Chondrocyte (in vitro differentiated cells): Measurements from ENCODE around the gene UBXN11. TPM values are rescaled to one million over a fixed set of nuclear protein-coding genes. Genes with fewer than 3 reads are reported as not detected.

Experiments used
- DNase-seq: peaks from one replicate; pipeline ENCODE4 v3.0.0; 2021; ENCODE audit warnings: mixed read lengths, low spot score
- H3K27ac Mint-ChIP-seq: one replicate; pipeline ENCODE4 v1.8.0; 2021; ENCODE audit warnings: mild to moderate bottlenecking, moderate library complexity, mixed read lengths; ENCODE audit not compliant: unreplicated experiment
- H3K27me3 Mint-ChIP-seq: 2 replicates; pipeline ENCODE4 v1.8.0; 2021; ENCODE audit warnings: low read depth, mixed read lengths
- H3K36me3 Mint-ChIP-seq: 2 replicates; pipeline ENCODE4 v1.8.0; 2021; ENCODE audit warnings: low read depth, mixed read lengths
- H3K4me1 Mint-ChIP-seq: 2 replicates; pipeline ENCODE4 v1.8.0; 2021; ENCODE audit warnings: low read depth, mild to moderate bottlenecking, mixed read lengths
- H3K4me3 Mint-ChIP-seq: one replicate; pipeline ENCODE4 v1.8.0; 2021; ENCODE audit warnings: mild to moderate bottlenecking, moderate library complexity, mixed read lengths; ENCODE audit not compliant: unreplicated experiment
- H3K9me3 Mint-ChIP-seq: 2 replicates; pipeline ENCODE4 v1.8.0; 2021; ENCODE audit warnings: low read depth, mixed read lengths
- total RNA-seq: library from RNA; stranded (reverse); gene quantifications from 3 replicates; pipeline ENCODE4 v1.2.1, GENCODE V29; 2021
- TF ChIP-seq, protein P1 (sequence below): fragments of 200-600 bp; sonication (generic); IDR thresholded peaks from 2 replicates; pipeline ENCODE4 v1.5.0; 2021; ENCODE audit warnings: antibody characterized with exemption, mild to moderate bottlenecking, moderate library complexity

The UBXN11 gene
- total RNA-seq, 1 donor from 2014 or later: 8.7 TPM

DNA sequence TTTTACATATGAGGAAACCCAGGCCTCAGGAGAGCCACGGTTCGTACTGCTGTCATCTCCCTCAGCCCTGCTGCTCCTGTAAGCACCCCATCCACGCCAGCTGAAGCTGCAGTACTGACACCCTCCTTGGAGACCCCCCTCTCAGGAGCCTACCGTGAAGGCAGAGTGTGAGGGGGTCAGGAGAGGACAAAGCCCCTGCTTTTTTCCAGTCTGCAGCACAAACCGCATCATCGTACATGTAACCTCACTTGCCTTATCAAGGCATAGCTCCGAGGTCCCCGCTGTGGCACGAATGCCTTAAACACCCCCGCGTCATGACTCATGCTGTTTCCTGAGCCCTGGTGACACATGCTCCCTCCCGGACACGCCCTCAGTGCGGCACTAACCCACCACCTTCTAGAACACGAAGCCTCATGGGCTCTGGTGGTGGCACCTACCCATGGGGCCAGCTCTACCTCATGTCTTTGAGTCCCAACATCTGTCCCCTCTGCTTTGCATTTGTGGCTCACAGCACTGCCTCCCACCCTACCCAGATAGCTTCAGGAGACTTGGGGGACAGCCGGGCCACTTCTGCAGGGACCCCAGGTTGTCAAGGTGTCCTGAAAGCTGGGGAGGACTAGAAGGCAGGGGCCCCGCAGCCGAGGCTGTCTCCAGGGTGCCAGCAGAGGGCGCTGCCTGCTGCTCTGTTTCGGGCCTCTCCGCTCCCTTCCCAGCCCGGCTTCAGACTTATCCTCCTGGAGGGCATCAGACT is 21.7 kb downstream of the UBXN11 start:
- Mint-ChIP-seq H3K27me3 (no peaks in the 10 kb centered on the region), H3K9me3 (no peaks in the 10 kb centered on the region), H3K27ac (peak overlapping the region; percentile 97), H3K36me3 (peaks cover 5% of the 10 kb centered on the region), H3K4me1 (peaks cover 56% of the 10 kb centered on the region), H3K4me3 (no peak overlapping the region)
- DNase-seq: no peak
- TF ChIP-seq, protein P1, sequence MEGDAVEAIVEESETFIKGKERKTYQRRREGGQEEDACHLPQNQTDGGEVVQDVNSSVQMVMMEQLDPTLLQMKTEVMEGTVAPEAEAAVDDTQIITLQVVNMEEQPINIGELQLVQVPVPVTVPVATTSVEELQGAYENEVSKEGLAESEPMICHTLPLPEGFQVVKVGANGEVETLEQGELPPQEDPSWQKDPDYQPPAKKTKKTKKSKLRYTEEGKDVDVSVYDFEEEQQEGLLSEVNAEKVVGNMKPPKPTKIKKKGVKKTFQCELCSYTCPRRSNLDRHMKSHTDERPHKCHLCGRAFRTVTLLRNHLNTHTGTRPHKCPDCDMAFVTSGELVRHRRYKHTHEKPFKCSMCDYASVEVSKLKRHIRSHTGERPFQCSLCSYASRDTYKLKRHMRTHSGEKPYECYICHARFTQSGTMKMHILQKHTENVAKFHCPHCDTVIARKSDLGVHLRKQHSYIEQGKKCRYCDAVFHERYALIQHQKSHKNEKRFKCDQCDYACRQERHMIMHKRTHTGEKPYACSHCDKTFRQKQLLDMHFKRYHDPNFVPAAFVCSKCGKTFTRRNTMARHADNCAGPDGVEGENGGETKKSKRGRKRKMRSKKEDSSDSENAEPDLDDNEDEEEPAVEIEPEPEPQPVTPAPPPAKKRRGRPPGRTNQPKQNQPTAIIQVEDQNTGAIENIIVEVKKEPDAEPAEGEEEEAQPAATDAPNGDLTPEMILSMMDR: peak; percentile 82

DNA sequence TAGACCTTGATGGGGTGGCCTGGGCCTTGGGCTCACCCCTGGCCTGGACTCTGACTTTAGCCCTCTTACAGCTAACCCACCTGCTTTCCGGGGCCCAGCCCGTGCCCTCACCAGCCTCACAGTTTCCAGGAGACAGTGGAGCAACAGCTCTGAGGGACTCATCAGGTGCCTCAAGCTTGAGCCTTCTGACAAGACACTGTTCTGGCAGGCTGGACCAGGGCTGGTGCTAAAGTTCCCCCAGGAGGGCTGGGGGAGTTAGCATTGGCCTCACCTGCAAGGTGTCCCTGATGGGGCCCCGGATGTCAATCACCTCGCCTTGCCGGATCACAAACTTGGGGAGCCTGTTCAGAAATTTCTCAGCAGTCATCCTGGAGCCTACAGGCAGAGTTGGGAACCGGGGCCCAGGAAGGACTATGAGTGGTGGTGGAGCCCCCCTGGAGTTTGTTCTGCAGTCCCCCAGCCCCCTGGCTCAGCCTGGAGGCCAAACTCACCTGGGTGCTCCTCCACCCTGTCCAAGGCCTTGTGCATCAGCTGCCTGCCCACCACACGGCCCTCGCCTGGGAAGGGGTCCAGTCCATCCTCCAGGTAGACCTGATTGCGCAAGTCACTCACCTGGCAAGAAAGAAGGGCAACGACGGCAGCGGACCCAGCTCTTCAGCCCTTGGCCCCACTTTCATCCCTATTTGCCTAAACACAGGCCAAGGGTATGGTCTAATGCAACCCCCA is 22.4 kb downstream of the UBXN11 start:
- DNase-seq: no peak
- H3K27me3 Mint-ChIP-seq: no peaks in the 10 kb centered on the region
- no peak overlapping the region for H3K4me3 Mint-ChIP-seq
- TF ChIP-seq, protein P1: no peak
- no peaks in the 10 kb centered on the region for H3K9me3 Mint-ChIP-seq
- H3K4me1 Mint-ChIP-seq: peaks cover 63% of the 10 kb centered on the region
- H3K27ac Mint-ChIP-seq: peak overlapping the region; percentile 97
- peaks cover 5% of the 10 kb centered on the region for H3K36me3 Mint-ChIP-seq

DNA sequence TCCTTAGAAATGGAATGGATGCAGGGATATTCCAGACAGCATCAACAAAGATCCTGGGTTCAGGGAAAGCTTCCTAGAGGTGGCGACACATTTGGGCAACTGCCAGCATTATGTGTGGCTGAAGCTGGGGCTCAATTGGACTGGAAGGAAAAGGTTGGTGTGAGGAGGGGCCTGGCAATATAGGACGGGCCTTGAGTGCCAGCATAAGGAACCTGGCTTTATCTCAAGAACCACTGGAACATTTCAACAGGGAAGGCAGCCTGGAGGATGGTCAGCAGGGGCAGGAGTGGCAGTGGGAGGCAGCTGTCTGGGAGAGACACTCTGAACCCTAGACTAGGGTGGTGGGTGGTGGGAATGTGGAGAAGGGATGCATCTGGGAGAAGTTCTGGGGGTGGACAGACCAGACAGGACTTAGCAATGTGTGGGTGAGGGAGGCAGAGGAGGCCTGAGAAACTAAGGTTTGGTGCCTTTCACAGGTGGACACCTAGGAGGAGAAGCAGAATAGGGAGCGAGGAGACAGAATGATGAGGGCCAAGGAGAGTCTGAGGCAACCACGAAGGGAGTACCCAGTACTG is 23.1 kb downstream of the UBXN11 start:
- DNase-seq: no peak
- Mint-ChIP-seq H3K36me3 (peaks cover 5% of the 10 kb centered on the region), H3K4me1 (peaks cover 69% of the 10 kb centered on the region)

DNA sequence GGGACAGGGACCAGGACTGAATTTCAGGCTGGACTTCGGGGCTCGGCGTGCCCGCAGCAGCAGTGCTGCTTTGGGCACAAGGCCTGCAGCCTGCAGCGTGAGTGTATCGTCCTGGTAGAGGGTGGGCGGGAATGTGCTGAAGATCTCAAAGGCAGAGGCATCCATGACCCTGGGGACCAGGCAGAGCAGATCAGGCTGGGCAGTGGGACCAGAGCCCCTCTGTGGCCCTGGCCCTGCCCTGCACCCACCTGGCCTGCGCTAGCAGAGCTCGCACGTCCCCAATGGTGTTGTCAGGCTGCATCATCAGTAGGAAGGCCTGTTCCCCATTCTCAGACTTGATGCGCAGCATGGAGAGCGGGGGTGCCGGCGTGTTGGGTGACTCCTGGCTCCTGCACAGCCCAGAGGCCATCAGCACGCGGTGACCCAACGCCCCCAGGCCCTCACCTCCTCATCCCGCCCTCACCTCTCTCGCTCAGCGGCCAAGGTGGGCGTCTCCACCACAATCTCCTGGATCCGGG is 24.0 kb downstream of the UBXN11 start:
- H3K27ac Mint-ChIP-seq: no peak overlapping the region
- H3K9me3 Mint-ChIP-seq: no peaks in the 10 kb centered on the region
- DNase-seq: no peak
- H3K4me3 Mint-ChIP-seq: no peak overlapping the region
- peaks cover 5% of the 10 kb centered on the region for H3K36me3 Mint-ChIP-seq
- peaks cover 75% of the 10 kb centered on the region for H3K4me1 Mint-ChIP-seq
- H3K27me3 Mint-ChIP-seq: no peaks in the 10 kb centered on the region
- TF ChIP-seq, protein P1: no peak

More for the DNA sequence above, 23.1 kb downstream of the UBXN11 start:
- TF ChIP-seq, protein P1: no peak
- no peaks in the 10 kb centered on the region for H3K9me3 Mint-ChIP-seq
- no peak overlapping the region for H3K4me3 Mint-ChIP-seq
- no peaks in the 10 kb centered on the region for H3K27me3 Mint-ChIP-seq
- peak overlapping the region; percentile 52 for H3K27ac Mint-ChIP-seq

DNA sequence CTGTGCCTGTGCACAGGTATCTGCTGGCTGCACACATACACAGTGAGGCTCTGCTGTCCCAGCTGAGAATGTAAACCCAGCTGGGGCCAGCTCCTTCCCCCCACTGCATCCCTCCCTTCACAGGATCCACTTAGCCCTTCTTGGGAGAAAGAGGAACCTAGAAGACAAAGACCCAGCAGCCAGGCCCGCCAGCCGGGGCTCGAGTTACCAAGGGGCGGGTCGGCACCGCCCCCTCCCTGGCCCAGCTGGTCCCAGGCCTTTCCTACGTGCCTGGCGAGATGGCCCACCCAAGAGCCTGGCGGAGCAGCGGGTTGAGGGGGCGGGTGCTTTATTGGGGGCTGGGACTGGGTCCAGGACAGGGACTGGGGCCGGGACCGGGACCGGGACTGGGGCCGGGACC is 24.5 kb downstream of the UBXN11 start:
- no peak for DNase-seq
- Mint-ChIP-seq H3K4me1 (peaks cover 75% of the 10 kb centered on the region), H3K4me3 (peak overlapping the region; percentile 85), H3K36me3 (peaks cover 5% of the 10 kb centered on the region), H3K27me3 (no peaks in the 10 kb centered on the region), H3K9me3 (no peaks in the 10 kb centered on the region), H3K27ac (no peak overlapping the region)
- TF ChIP-seq, protein P1: no peak
